Karpas-422 (cell line): Measurements from ENCODE around the gene FBXO7. TPM values are rescaled to one million over a fixed set of nuclear protein-coding genes. Genes with fewer than 3 reads are reported as not detected.

ENCODE experiments used
- DNase-seq: peaks from one replicate; pipeline ENCODE4 v3.0.0-alpha.2; 2015
- H2AFZ ChIP-seq: fragments of 200-600 bp; sonication (generic); 2 replicates; pipeline ENCODE4 v1.6.1; 2014; ENCODE audit warnings: antibody characterized with exemption, low read length, mixed read lengths
- H3K27ac ChIP-seq: fragments of 200-600 bp; sonication (generic); 2 replicates; pipeline ENCODE4 v1.5.1; 2014; ENCODE audit warnings: mild to moderate bottlenecking, low read length, moderate library complexity
- H3K27me3 ChIP-seq: fragments of 200-600 bp; sonication (generic); 2 replicates; pipeline ENCODE4 v1.6.1; 2014; ENCODE audit warnings: low read length, mixed read lengths
- H3K36me3 ChIP-seq: fragments of 200-600 bp; sonication (generic); 2 replicates; pipeline ENCODE4 v1.6.1; 2014; ENCODE audit warnings: low read length, mixed read lengths; ENCODE audit not compliant: insufficient read depth
- H3K4me1 ChIP-seq: fragments of 200-600 bp; sonication (generic); 2 replicates; pipeline ENCODE4 v1.6.1; 2014; ENCODE audit warnings: mild to moderate bottlenecking, low read length, mixed read lengths
- H3K4me2 ChIP-seq: fragments of 200-600 bp; sonication (generic); 2 replicates; pipeline ENCODE4 v1.6.1; 2014; ENCODE audit warnings: low read length, low read depth, mild to moderate bottlenecking; ENCODE audit not compliant: poor library complexity, severe bottlenecking
- H3K4me3 ChIP-seq: fragments of 200-600 bp; sonication (generic); 2 replicates; pipeline ENCODE4 v1.5.1; 2014; ENCODE audit warnings: mild to moderate bottlenecking, antibody characterized with exemption, low read length, mixed read lengths
- H3K79me2 ChIP-seq: fragments of 200-600 bp; sonication (generic); 2 replicates; pipeline ENCODE4 v1.6.1; 2014; ENCODE audit warnings: mild to moderate bottlenecking, low read length, mixed read lengths
- H3K9ac ChIP-seq: fragments of 200-600 bp; sonication (generic); 2 replicates; pipeline ENCODE4 v1.6.0; 2014; ENCODE audit warnings: low read length
- H3K9me2 ChIP-seq: fragments of 200-600 bp; sonication (generic), shearing (Covaris generic); replicated peaks from 2 replicates; pipeline ENCODE4 v1.6.0; 2014; ENCODE audit warnings: mild to moderate bottlenecking, low read length, moderate library complexity; ENCODE audit not compliant: insufficient read depth
- H3K9me3 ChIP-seq: fragments of 300-700, 200-600 bp; sonication (generic); 2 replicates; pipeline ENCODE4 v1.6.1; 2014; ENCODE audit warnings: low read length, mixed read lengths
- H4K20me1 ChIP-seq: fragments of 200-600 bp; sonication (generic); 2 replicates; pipeline ENCODE4 v1.6.1; 2014; ENCODE audit warnings: mild to moderate bottlenecking, antibody characterized with exemption, low read length, low read depth; ENCODE audit not compliant: insufficient read depth
- total RNA-seq: library from RNA; depleted of rRNA; stranded (reverse); fragments of >200 nt; shearing (Covaris generic); gene quantifications from 2 replicates; pipeline ENCODE4 v1.2.3, GENCODE V29; 2014; ENCODE audit warnings: low replicate concordance

Gene FBXO7
- total RNA-seq, 1 experiment from 2014 or later = 110 TPM

DNA sequence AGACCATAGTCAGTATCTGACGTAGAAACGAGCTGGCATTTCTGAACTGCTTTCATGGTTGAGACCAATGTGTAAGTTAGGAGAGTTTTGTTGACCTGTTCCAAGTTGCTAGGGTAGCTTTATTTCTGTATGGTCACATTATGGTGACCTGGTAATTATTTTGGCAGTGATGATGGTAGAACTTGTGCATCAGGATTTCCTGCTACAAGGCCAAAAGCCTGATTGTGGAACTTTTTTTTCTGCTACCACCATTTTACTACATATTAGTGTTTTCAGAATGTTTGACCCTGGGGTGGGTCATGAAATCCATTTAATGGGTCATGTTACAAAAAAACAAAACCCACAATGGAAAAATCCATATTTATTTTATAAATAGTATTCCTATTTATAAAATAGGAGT lies 18.9 kb downstream of the FBXO7 start:
- Histone ChIP-seq H3K27me3 (no peaks in the 10 kb centered on the region), H3K9ac (no peak overlapping the region), H2AFZ (no peak overlapping the region), H3K9me3 (no peaks in the 10 kb centered on the region), H3K9me2 (no peaks in the 10 kb centered on the region), H3K4me1 (no peaks in the 10 kb centered on the region), H3K27ac (no peak overlapping the region), H3K79me2 (peaks cover 6% of the 10 kb centered on the region), H4K20me1 (no peaks in the 10 kb centered on the region), H3K36me3 (peaks cover 68% of the 10 kb centered on the region), H3K4me2 (no peak overlapping the region), H3K4me3 (no peak overlapping the region)
- DNase-seq = no peak

GRCh38 chr22:32494971-32495370 lies 20.4 kb downstream of the FBXO7 start:
- no peaks in the 10 kb centered on the region for H3K9me3 ChIP-seq
- peaks cover 60% of the 10 kb centered on the region for H3K36me3 ChIP-seq
- no peak overlapping the region for H2AFZ ChIP-seq

DNA sequence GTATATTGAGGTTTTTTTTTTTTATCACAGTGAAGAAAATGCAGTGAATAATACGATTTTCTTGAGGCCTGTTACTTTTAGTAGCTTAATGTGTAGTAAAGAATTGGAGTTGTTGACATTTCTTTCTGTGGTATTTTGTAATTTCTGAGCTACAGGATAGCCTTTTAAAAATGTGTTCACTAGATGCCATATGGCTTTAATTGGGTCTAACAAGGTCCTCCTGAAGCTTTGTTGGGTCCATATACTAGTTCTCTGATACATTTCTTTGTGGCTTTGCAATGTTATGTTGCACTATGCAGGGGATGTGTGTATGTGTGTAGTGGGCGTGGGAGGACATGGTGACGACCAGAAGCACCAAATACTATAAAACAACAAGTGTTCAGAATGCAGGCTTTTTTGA lies 25.1 kb downstream of the FBXO7 start:
- H3K9me2 ChIP-seq = no peaks in the 10 kb centered on the region
- no peaks in the 10 kb centered on the region for H3K27me3 ChIP-seq
- no peaks in the 10 kb centered on the region for H3K4me1 ChIP-seq
- H3K27ac ChIP-seq = no peak overlapping the region
- H3K4me3 ChIP-seq = no peak overlapping the region
- no peak overlapping the region for H2AFZ ChIP-seq
- peaks cover 29% of the 10 kb centered on the region; the same call in 1 of the 2 replicates for H3K36me3 ChIP-seq
- no peaks in the 10 kb centered on the region for H3K9me3 ChIP-seq
- DNase-seq = no peak
- H3K9ac ChIP-seq = no peak overlapping the region
- no peak overlapping the region for H3K4me2 ChIP-seq
- no peaks in the 10 kb centered on the region for H3K79me2 ChIP-seq
- no peaks in the 10 kb centered on the region for H4K20me1 ChIP-seq

More at GRCh38 chr22:32494971-32495370, 20.4 kb downstream of the FBXO7 start:
- H3K4me1 ChIP-seq = no peaks in the 10 kb centered on the region
- H3K9ac ChIP-seq = no peak overlapping the region
- no peaks in the 10 kb centered on the region for H3K27me3 ChIP-seq
- peaks cover 5% of the 10 kb centered on the region for H3K79me2 ChIP-seq
- DNase-seq = no peak
- H3K4me3 ChIP-seq = no peak overlapping the region
- H3K9me2 ChIP-seq = no peaks in the 10 kb centered on the region
- H4K20me1 ChIP-seq = no peaks in the 10 kb centered on the region
- H3K27ac ChIP-seq = no peak overlapping the region
- no peak overlapping the region for H3K4me2 ChIP-seq

GRCh38 chr22:32501836-32502752 lies 27.5 kb downstream of the FBXO7 start:
- Histone ChIP-seq H3K9me3 (no peaks in the 10 kb centered on the region), H3K79me2 (no peaks in the 10 kb centered on the region), H3K4me2 (no peak overlapping the region), H4K20me1 (no peaks in the 10 kb centered on the region), H3K9me2 (no peaks in the 10 kb centered on the region), H3K4me3 (no peak overlapping the region), H2AFZ (no peak overlapping the region), H3K27me3 (no peaks in the 10 kb centered on the region), H3K4me1 (no peaks in the 10 kb centered on the region), H3K27ac (no peak overlapping the region), H3K9ac (no peak overlapping the region), H3K36me3 (peaks cover 12% of the 10 kb centered on the region; the same call in 1 of the 2 replicates)
- no peak for DNase-seq

DNA sequence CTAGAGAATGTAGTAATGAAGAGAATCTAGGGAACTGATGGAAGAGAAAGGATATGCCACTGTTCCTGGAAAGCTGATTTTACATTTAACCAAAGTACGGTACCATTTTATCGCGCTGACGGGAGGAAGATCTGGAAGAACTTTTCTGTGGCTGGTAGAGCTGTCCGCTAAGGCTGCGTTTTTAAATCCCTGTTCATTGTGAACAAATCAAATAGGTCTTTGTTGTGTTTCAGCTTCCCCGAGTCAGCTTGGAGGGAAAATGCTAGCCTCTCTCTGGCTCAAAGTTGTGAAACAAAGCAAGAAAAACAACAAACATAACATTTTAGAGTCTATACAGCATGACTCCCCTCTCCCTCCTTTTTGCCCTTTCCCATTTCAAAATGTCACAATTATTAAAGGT lies 34.4 kb downstream of the FBXO7 start:
- Histone ChIP-seq H3K36me3 (no peaks in the 10 kb centered on the region), H3K27ac (no peak overlapping the region), H3K9me2 (no peaks in the 10 kb centered on the region), H3K79me2 (no peaks in the 10 kb centered on the region), H4K20me1 (no peaks in the 10 kb centered on the region), H3K4me2 (no peak overlapping the region), H3K27me3 (no peaks in the 10 kb centered on the region), H3K9me3 (no peaks in the 10 kb centered on the region), H2AFZ (no peak overlapping the region), H3K9ac (no peak overlapping the region), H3K4me1 (no peaks in the 10 kb centered on the region), H3K4me3 (no peak overlapping the region)
- DNase-seq = no peak

- no peak overlapping the region for H3K9ac ChIP-seq
Observed at GRCh38 chr22:32511274-32511673, 36.7 kb downstream of the FBXO7 start.

GRCh38 chr22:32511776-32512175 lies 37.2 kb downstream of the FBXO7 start:
- H3K9me3 ChIP-seq = no peaks in the 10 kb centered on the region
- no peak overlapping the region for H3K4me2 ChIP-seq
- H4K20me1 ChIP-seq = no peaks in the 10 kb centered on the region
- no peak overlapping the region for H3K27ac ChIP-seq
- H3K9me2 ChIP-seq = no peaks in the 10 kb centered on the region
- no peak overlapping the region for H3K9ac ChIP-seq
- H3K36me3 ChIP-seq = no peaks in the 10 kb centered on the region
- no peak overlapping the region for H3K4me3 ChIP-seq
- no peak for DNase-seq
- H3K4me1 ChIP-seq = no peaks in the 10 kb centered on the region
- H3K79me2 ChIP-seq = no peaks in the 10 kb centered on the region
- no peak overlapping the region for H2AFZ ChIP-seq
- H3K27me3 ChIP-seq = no peaks in the 10 kb centered on the region

More at GRCh38 chr22:32511274-32511673, 36.7 kb downstream of the FBXO7 start:
- no peaks in the 10 kb centered on the region for H4K20me1 ChIP-seq
- H3K79me2 ChIP-seq = no peaks in the 10 kb centered on the region
- H3K4me1 ChIP-seq = no peaks in the 10 kb centered on the region
- no peak overlapping the region for H3K4me2 ChIP-seq
- no peak overlapping the region for H3K27ac ChIP-seq
- no peaks in the 10 kb centered on the region for H3K36me3 ChIP-seq
- no peaks in the 10 kb centered on the region for H3K9me3 ChIP-seq
- DNase-seq = no peak
- no peaks in the 10 kb centered on the region for H3K27me3 ChIP-seq
- H3K4me3 ChIP-seq = no peak overlapping the region
- H2AFZ ChIP-seq = no peak overlapping the region
- H3K9me2 ChIP-seq = no peaks in the 10 kb centered on the region

GRCh38 chr22:32512267-32512982 lies 37.8 kb downstream of the FBXO7 start:
- Histone ChIP-seq H3K36me3 (no peaks in the 10 kb centered on the region), H3K4me3 (no peak overlapping the region), H3K27me3 (no peaks in the 10 kb centered on the region), H3K4me2 (no peak overlapping the region), H4K20me1 (no peaks in the 10 kb centered on the region), H3K9ac (no peak overlapping the region), H3K9me2 (no peaks in the 10 kb centered on the region), H3K79me2 (no peaks in the 10 kb centered on the region), H2AFZ (no peak overlapping the region), H3K9me3 (no peaks in the 10 kb centered on the region), H3K27ac (no peak overlapping the region), H3K4me1 (no peaks in the 10 kb centered on the region)
- no peak for DNase-seq
